ENCODE results near the gene ATP6V1F.

The ATP6V1F gene

GRCh38 chr7:128827248-128827958 is 35.3 kb upstream of the ATP6V1F start:
- Histone ChIP-seq H2AFZ (ENCODE audit: low read depth, low read length, severe bottlenecking) (no peak overlapping the region), H3K9me2 (replicated peaks; ENCODE audit: insufficient read depth, low read length) (no peaks in the 10 kb centered on the region), H3K9ac (ENCODE audit: low read length) (no peak overlapping the region), H3K4me3 (ENCODE audit: insufficient read depth, low read length, poor library complexity, severe bottlenecking) (no peak overlapping the region), H3F3A (ENCODE audit: insufficient read depth) (no peaks in the 10 kb centered on the region), H3K4me2 (ENCODE audit: low read depth, low read length, poor library complexity, severe bottlenecking) (no peak overlapping the region), H3K27ac (ENCODE audit: low read depth, low read length) (no peak overlapping the region), H3K27me3 (ENCODE audit: low read length) (no peaks in the 10 kb centered on the region), H3K79me2 (ENCODE audit: insufficient read depth, low read length) (no peaks in the 10 kb centered on the region), H3K9me3 (ENCODE audit: insufficient read depth, low read length) (no peaks in the 10 kb centered on the region), H3K36me3 (ENCODE audit: low read length) (no peaks in the 10 kb centered on the region), H4K20me1 (ENCODE audit: low read depth, low read length) (no peaks in the 10 kb centered on the region)
- no peak for TF ChIP-seq CTCF (IDR thresholded peaks at IDR 0.05; ENCODE audit: insufficient read depth, low read length, poor library complexity, severe bottlenecking)

DNA sequence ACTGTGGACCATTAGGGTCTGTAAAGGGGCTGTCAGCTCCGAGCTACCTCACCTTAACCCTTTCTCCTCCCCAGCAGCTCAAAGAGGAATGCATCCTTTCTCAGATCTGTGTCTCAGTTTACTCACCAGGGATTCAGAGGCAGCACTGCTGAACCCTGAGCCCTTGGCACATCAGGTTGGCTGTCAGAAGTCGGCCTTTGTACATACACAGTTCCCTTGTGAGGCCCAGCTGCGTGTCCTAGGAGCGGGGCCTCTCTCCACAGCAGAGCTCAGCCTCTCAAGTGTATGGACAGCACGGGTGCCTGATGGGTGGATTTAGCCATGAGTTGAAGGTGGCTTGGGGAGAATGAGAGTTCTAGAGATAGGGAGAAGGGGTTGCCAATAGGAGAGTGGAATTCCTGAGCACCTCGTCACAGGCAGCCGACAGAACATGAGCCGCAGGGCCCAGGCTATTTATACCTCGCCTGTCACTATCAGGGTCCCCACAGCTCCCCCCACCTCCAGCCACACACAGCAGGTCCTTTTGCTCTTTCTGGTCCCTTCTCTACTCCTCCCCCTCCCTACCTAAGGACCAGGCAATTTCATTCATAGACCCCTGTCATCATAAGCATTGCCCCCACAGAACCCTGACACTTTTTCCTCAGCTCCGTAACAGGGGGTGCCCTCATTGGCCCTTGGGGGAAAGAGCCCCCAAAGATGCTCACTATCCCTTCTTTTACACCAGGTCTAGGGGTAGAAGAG is 34.5 kb upstream of the ATP6V1F start:
- Histone ChIP-seq H3K9me2 (replicated peaks; ENCODE audit: insufficient read depth, low read length) (no peaks in the 10 kb centered on the region), H3K9me3 (ENCODE audit: insufficient read depth, low read length) (no peaks in the 10 kb centered on the region), H3K79me2 (ENCODE audit: insufficient read depth, low read length) (no peaks in the 10 kb centered on the region), H3K4me2 (ENCODE audit: low read depth, low read length, poor library complexity, severe bottlenecking) (no peak overlapping the region), H3K9ac (ENCODE audit: low read length) (no peak overlapping the region), H3K4me3 (ENCODE audit: insufficient read depth, low read length, poor library complexity, severe bottlenecking) (no peak overlapping the region), H4K20me1 (ENCODE audit: low read depth, low read length) (no peaks in the 10 kb centered on the region), H3K27ac (ENCODE audit: low read depth, low read length) (no peak overlapping the region), H3K27me3 (ENCODE audit: low read length) (no peaks in the 10 kb centered on the region), H3F3A (ENCODE audit: insufficient read depth) (no peaks in the 10 kb centered on the region), H2AFZ (ENCODE audit: low read depth, low read length, severe bottlenecking) (no peak overlapping the region), H3K36me3 (ENCODE audit: low read length) (no peaks in the 10 kb centered on the region)
- no peak for TF ChIP-seq EZH2phosphoT487 (conservative IDR thresholded peaks at IDR 0.05; ENCODE audit: low read length)
- no peak for TF ChIP-seq CTCF (IDR thresholded peaks at IDR 0.05; ENCODE audit: insufficient read depth, low read length, poor library complexity, severe bottlenecking)

- H4K20me1 ChIP-seq (ENCODE audit: low read depth, low read length) = no peaks in the 10 kb centered on the region
- no peaks in the 10 kb centered on the region for H3K9me3 ChIP-seq (ENCODE audit: insufficient read depth, low read length)
- H3K9me2 ChIP-seq (replicated peaks; ENCODE audit: insufficient read depth, low read length) = no peaks in the 10 kb centered on the region
- H3K4me3 ChIP-seq (ENCODE audit: insufficient read depth, low read length, poor library complexity, severe bottlenecking) = no peak overlapping the region
- no peaks in the 10 kb centered on the region for H3K36me3 ChIP-seq (ENCODE audit: low read length)
- no peaks in the 10 kb centered on the region for H3F3A ChIP-seq (ENCODE audit: insufficient read depth)
- no peak overlapping the region for H3K9ac ChIP-seq (ENCODE audit: low read length)
- H3K27me3 ChIP-seq (ENCODE audit: low read length) = no peaks in the 10 kb centered on the region
- no peak overlapping the region for H3K27ac ChIP-seq (ENCODE audit: low read depth, low read length)
- H3K79me2 ChIP-seq (ENCODE audit: insufficient read depth, low read length) = no peaks in the 10 kb centered on the region
- H3K4me2 ChIP-seq (ENCODE audit: low read depth, low read length, poor library complexity, severe bottlenecking) = no peak overlapping the region
- TF ChIP-seq EZH2phosphoT487 (conservative IDR thresholded peaks at IDR 0.05; ENCODE audit: low read length) (no peak), CTCF (IDR thresholded peaks at IDR 0.05; ENCODE audit: insufficient read depth, low read length, poor library complexity, severe bottlenecking) (no peak)
- no peak overlapping the region for H2AFZ ChIP-seq (ENCODE audit: low read depth, low read length, severe bottlenecking)
Measured at GRCh38 chr7:128829391-128830166, 33.1 kb upstream of the ATP6V1F start.

All from SU-DHL-6 (cell line).